Neural crest cell (in vitro differentiated cells): ENCODE measurements around the gene TMEM108. TPM values are rescaled to one million over a fixed set of nuclear protein-coding genes. Genes with fewer than 3 reads are reported as not detected.

Source experiments
- DNase-seq: peaks from one replicate; pipeline ENCODE4 v3.0.0; 2021; ENCODE audit warnings: low read depth, mixed read lengths, low spot score
- H3K27ac Mint-ChIP-seq: one replicate; pipeline ENCODE4 v1.8.0; 2021; ENCODE audit warnings: mild to moderate bottlenecking, mixed read lengths; ENCODE audit not compliant: unreplicated experiment
- H3K27me3 Mint-ChIP-seq: 2 replicates; pipeline ENCODE4 v1.8.0; 2021; ENCODE audit warnings: low read depth, mild to moderate bottlenecking, mixed read lengths
- H3K36me3 Mint-ChIP-seq: 2 replicates; pipeline ENCODE4 v1.8.0; 2021; ENCODE audit warnings: low read depth, mild to moderate bottlenecking, mixed read lengths
- H3K4me1 Mint-ChIP-seq: 2 replicates; pipeline ENCODE4 v1.8.0; 2021; ENCODE audit warnings: mixed read lengths
- H3K4me3 Mint-ChIP-seq: one replicate; pipeline ENCODE4 v1.8.0; 2021; ENCODE audit warnings: mild to moderate bottlenecking, mixed read lengths
- H3K9me3 Mint-ChIP-seq: 2 replicates; pipeline ENCODE4 v1.8.0; 2021; ENCODE audit warnings: mixed read lengths
- CTCF ChIP-seq: fragments of 200-600 bp; sonication (generic); conservative IDR thresholded peaks from 2 replicates; pipeline ENCODE4 v1.5.0; 2021; ENCODE audit warnings: antibody characterized with exemption, mild to moderate bottlenecking
- total RNA-seq: library from RNA; stranded (reverse); gene quantifications from 2 replicates; pipeline ENCODE4 v1.2.1, GENCODE V29; 2021

The TMEM108 gene
- total RNA-seq, 1 donor from 2014 or later: 5.8 TPM

GRCh38 chr3:133047980-133048379 lies 9.8 kb downstream of the TMEM108 start:
- H3K27me3 Mint-ChIP-seq: no peaks in the 10 kb centered on the region
- peaks cover 4% of the 10 kb centered on the region for H3K9me3 Mint-ChIP-seq
- DNase-seq: no peak
- no peak overlapping the region for H3K4me3 Mint-ChIP-seq
- no peak overlapping the region for H3K27ac Mint-ChIP-seq
- TF ChIP-seq CTCF: no peak
- H3K36me3 Mint-ChIP-seq: no peaks in the 10 kb centered on the region
- H3K4me1 Mint-ChIP-seq: peaks cover 4% of the 10 kb centered on the region

- TF ChIP-seq CTCF: no peak
- H3K4me3 Mint-ChIP-seq: no peak overlapping the region
- no peak overlapping the region for H3K27ac Mint-ChIP-seq
- DNase-seq: no peak
- peaks cover 4% of the 10 kb centered on the region for H3K9me3 Mint-ChIP-seq
- H3K36me3 Mint-ChIP-seq: no peaks in the 10 kb centered on the region
- no peaks in the 10 kb centered on the region for H3K27me3 Mint-ChIP-seq
- peaks cover 4% of the 10 kb centered on the region for H3K4me1 Mint-ChIP-seq
Observed at GRCh38 chr3:133049491-133049890, 11.3 kb downstream of the TMEM108 start.

GRCh38 chr3:133050891-133051290 lies 12.7 kb downstream of the TMEM108 start:
- Mint-ChIP-seq H3K36me3 (no peaks in the 10 kb centered on the region), H3K9me3 (peaks cover 4% of the 10 kb centered on the region), H3K27me3 (no peaks in the 10 kb centered on the region), H3K4me3 (no peak overlapping the region), H3K4me1 (peaks cover 4% of the 10 kb centered on the region), H3K27ac (no peak overlapping the region)
- no peak for DNase-seq
- TF ChIP-seq CTCF: no peak

GRCh38 chr3:133053532-133053931 lies 15.3 kb downstream of the TMEM108 start:
- H3K27me3 Mint-ChIP-seq: no peaks in the 10 kb centered on the region
- H3K36me3 Mint-ChIP-seq: no peaks in the 10 kb centered on the region
- peaks cover 4% of the 10 kb centered on the region for H3K9me3 Mint-ChIP-seq
- H3K4me1 Mint-ChIP-seq: peaks cover 4% of the 10 kb centered on the region
- no peak for TF ChIP-seq CTCF
- no peak overlapping the region for H3K27ac Mint-ChIP-seq
- DNase-seq: no peak
- H3K4me3 Mint-ChIP-seq: no peak overlapping the region

GRCh38 chr3:133054586-133054985 lies 16.4 kb downstream of the TMEM108 start:
- peak overlapping the region; percentile 31 for H3K27ac Mint-ChIP-seq
- no peak for DNase-seq
- no peaks in the 10 kb centered on the region for H3K27me3 Mint-ChIP-seq
- H3K4me1 Mint-ChIP-seq: peaks cover 4% of the 10 kb centered on the region
- H3K36me3 Mint-ChIP-seq: no peaks in the 10 kb centered on the region
- TF ChIP-seq CTCF: no peak
- peaks cover 4% of the 10 kb centered on the region for H3K9me3 Mint-ChIP-seq
- no peak overlapping the region for H3K4me3 Mint-ChIP-seq

- Mint-ChIP-seq H3K27me3 (no peaks in the 10 kb centered on the region), H3K36me3 (no peaks in the 10 kb centered on the region), H3K27ac (no peak overlapping the region), H3K4me1 (peaks cover 4% of the 10 kb centered on the region), H3K9me3 (peaks cover 4% of the 10 kb centered on the region), H3K4me3 (no peak overlapping the region)
- no peak for TF ChIP-seq CTCF
- no peak for DNase-seq
Observed at GRCh38 chr3:133055339-133055738, 17.1 kb downstream of the TMEM108 start.
